OCI-LY1 (cell line): Measurements from ENCODE around the gene FBXL17.

Experiments
- H2AFZ ChIP-seq: fragments of 200-600 bp; sonication (generic), shearing (Covaris generic); 2 replicates; pipeline ENCODE4 v1.6.0; 2014; ENCODE audit warnings: antibody characterized with exemption, mild to moderate bottlenecking, low read length
- H3F3A ChIP-seq: fragments of 200-600 bp; sonication (generic), shearing (Covaris generic); 2 replicates; pipeline ENCODE4 v1.6.0; 2014; ENCODE audit warnings: mild to moderate bottlenecking, antibody characterized with exemption, low read length, moderate library complexity; ENCODE audit not compliant: insufficient read depth
- H3K27ac ChIP-seq: fragments of 200-600 bp; sonication (generic); 2 replicates; pipeline ENCODE4 v1.5.1; 2014; ENCODE audit warnings: low read length, mixed run types, mild to moderate bottlenecking, low read depth; ENCODE audit not compliant: poor library complexity, severe bottlenecking
- H3K27me3 ChIP-seq: fragments of 200-600 bp; sonication (generic); 2 replicates; pipeline ENCODE4 v1.6.0; 2014; ENCODE audit warnings: antibody characterized with exemption, mild to moderate bottlenecking, low read length, moderate library complexity; ENCODE audit not compliant: insufficient read depth
- H3K36me3 ChIP-seq: fragments of 200-600 bp; sonication (generic); 2 replicates; pipeline ENCODE4 v1.6.1; 2014; ENCODE audit warnings: mild to moderate bottlenecking, antibody characterized with exemption, low read length, moderate library complexity, mixed read lengths; ENCODE audit not compliant: insufficient read depth
- H3K4me1 ChIP-seq: fragments of 200-600 bp; sonication (generic); 2 replicates; pipeline ENCODE4 v1.5.1; 2014; ENCODE audit warnings: mild to moderate bottlenecking, low read length, moderate library complexity; ENCODE audit not compliant: insufficient read depth, severe bottlenecking
- H3K4me2 ChIP-seq: fragments of 200-600 bp; sonication (generic), shearing (Covaris generic); 2 replicates; pipeline ENCODE4 v1.6.1; 2014; ENCODE audit warnings: low read length
- H3K4me3 ChIP-seq: fragments of 200-600 bp; sonication (generic); 2 replicates; pipeline ENCODE4 v1.5.1; 2014; ENCODE audit warnings: low read length, low read depth, mild to moderate bottlenecking, mixed read lengths; ENCODE audit not compliant: poor library complexity, severe bottlenecking
- H3K79me2 ChIP-seq: fragments of 200-600 bp; shearing (Covaris generic); 2 replicates; pipeline ENCODE4 v1.6.1; 2016; ENCODE audit warnings: mixed run types, low read length, mixed read lengths; ENCODE audit not compliant: insufficient read depth
- H3K9ac ChIP-seq: fragments of 200-600 bp; sonication (generic), shearing (Covaris generic); 2 replicates; pipeline ENCODE4 v1.6.1; 2014; ENCODE audit warnings: mild to moderate bottlenecking, low read length, mixed read lengths
- H3K9me2 ChIP-seq: fragments of 200-600 bp; sonication (generic), shearing (Covaris generic); 2 replicates; pipeline ENCODE4 v1.6.1; 2014; ENCODE audit warnings: low read depth, mild to moderate bottlenecking, low read length, mixed read lengths
- H3K9me3 ChIP-seq: fragments of 200-600 bp; shearing (Covaris generic); 2 replicates; pipeline ENCODE4 v1.6.1; 2014; ENCODE audit warnings: low read length, mixed read lengths
- H4K20me1 ChIP-seq: fragments of 200-600 bp; sonication (generic), shearing (Covaris generic); 2 replicates; pipeline ENCODE4 v1.6.0; 2016; ENCODE audit warnings: mild to moderate bottlenecking, low read length; ENCODE audit not compliant: insufficient read depth
- EZH2 ChIP-seq: fragments of 200-600 bp; sonication (generic), shearing (Covaris generic); IDR thresholded peaks from 2 replicates; pipeline ENCODE4 v1.8.0; 2017; ENCODE audit warnings: borderline replicate concordance, mixed run types, mild to moderate bottlenecking, antibody characterized with exemption, low read length, moderate library complexity, mixed read lengths
- TF ChIP-seq, protein P1 (sequence below): fragments of 200-600 bp; sonication (generic), shearing (Covaris generic); IDR thresholded peaks from 2 replicates; pipeline ENCODE4 v1.5.1; 2017; ENCODE audit warnings: mild to moderate bottlenecking, antibody characterized with exemption, low read length, moderate library complexity, mixed read lengths

FBXL17 gene

DNA sequence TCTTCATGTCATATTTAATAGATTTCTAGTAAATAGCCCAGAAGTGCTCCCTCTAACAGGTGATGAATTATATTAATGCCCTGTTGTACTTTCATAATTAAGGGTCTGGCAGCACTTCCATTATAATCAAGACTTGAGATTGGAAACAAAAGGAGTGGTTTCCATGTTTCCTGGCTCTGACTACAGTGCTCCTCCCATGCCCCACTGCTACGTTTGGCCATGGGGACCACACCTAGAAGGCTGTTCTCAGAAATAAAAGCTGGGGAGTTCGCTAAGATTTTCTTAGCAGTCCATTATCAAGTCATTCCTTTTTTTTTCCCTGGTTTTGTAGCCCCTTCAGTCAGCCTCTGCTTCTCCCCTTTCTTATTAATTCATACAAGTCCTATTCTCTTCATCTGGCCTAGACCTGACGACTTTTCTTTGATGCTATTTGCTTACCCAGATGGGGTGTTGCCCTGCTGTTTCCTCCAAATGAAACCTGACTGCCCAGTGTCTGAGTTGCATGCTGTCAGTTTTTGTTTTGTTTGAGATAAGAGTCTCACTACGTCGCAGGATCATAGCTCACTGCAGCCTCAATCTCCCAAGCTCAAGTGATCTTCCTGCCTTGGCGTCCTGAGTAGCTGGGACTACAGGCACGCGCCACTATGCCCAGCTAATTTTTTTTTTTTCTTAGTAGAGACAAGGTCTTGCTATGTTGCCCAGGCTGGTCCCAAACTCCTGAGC is 399.0 kb downstream of the FBXL17 start:
- H3K9me2 ChIP-seq = no peaks in the 10 kb centered on the region
- no peaks in the 10 kb centered on the region for H3K9me3 ChIP-seq
- H2AFZ ChIP-seq = no peak overlapping the region
- H3K27me3 ChIP-seq = no peaks in the 10 kb centered on the region
- no peaks in the 10 kb centered on the region for H4K20me1 ChIP-seq
- no peak overlapping the region for H3K27ac ChIP-seq
- H3K9ac ChIP-seq = no peak overlapping the region
- H3K4me3 ChIP-seq = no peak overlapping the region
- no peaks in the 10 kb centered on the region; the same call in 1 of the 2 replicates for H3F3A ChIP-seq
- H3K4me1 ChIP-seq = no peaks in the 10 kb centered on the region
- H3K36me3 ChIP-seq = no peaks in the 10 kb centered on the region
- H3K4me2 ChIP-seq = no peak overlapping the region
- no peak for TF ChIP-seq EZH2
- TF ChIP-seq, protein P1, sequence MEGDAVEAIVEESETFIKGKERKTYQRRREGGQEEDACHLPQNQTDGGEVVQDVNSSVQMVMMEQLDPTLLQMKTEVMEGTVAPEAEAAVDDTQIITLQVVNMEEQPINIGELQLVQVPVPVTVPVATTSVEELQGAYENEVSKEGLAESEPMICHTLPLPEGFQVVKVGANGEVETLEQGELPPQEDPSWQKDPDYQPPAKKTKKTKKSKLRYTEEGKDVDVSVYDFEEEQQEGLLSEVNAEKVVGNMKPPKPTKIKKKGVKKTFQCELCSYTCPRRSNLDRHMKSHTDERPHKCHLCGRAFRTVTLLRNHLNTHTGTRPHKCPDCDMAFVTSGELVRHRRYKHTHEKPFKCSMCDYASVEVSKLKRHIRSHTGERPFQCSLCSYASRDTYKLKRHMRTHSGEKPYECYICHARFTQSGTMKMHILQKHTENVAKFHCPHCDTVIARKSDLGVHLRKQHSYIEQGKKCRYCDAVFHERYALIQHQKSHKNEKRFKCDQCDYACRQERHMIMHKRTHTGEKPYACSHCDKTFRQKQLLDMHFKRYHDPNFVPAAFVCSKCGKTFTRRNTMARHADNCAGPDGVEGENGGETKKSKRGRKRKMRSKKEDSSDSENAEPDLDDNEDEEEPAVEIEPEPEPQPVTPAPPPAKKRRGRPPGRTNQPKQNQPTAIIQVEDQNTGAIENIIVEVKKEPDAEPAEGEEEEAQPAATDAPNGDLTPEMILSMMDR = no peak
- no peaks in the 10 kb centered on the region for H3K79me2 ChIP-seq

DNA sequence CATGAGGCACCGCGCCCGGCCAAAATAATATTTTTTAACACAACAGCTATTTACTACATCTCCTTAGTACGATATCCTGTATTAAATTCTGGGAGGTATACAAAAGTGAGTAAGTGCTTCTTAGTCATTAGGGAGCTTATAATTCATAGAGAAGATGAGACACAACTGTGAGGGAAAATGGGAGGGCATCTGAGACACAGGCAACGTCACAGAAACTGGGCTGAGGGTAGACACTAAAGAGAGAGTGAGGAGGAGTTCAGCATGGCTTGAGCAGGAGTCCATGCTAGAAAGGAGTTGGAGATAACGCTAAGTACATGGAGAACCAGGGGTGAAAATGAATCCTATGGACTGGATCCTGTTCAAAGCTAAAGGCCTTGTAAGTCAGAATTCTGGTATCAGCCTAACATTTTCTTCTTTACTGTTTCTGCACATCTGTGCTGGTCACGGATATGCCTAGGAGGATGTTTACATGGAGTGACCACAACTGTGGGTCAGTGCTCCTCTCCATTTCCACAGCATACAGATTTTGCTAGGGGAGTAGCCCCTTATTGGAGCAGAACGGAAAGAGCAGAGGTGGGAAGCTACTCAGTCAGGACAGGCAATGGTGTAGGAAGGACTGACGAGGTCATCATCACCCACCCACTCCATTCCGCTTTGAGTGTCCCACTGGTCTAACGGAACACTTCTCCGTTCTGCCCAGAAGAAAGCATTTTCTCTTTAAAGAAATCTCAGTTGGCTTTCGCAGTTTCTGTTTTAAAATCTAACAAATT is 400.8 kb downstream of the FBXL17 start:
- Histone ChIP-seq H3K36me3 (no peaks in the 10 kb centered on the region), H4K20me1 (no peaks in the 10 kb centered on the region), H3K4me2 (no peak overlapping the region)

DNA sequence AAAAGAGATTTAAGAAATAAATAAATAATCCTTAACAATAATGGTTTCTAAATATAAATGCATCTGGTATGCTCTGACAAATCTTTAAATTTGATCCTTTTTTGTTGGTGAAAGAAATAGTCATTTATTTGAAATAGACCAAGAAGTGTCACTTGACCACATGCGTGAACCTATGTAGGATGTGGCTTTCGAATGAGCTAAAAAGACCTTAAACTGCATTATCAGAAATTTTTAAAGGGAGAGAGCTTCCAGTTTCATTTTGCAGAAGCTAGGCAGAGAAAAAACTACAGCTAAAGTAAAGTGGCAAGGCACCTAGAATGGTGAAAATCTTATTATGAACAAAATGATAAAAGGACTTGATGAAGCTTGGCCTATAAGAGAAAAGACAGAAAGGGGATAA is 402.0 kb downstream of the FBXL17 start:
- no peak for TF ChIP-seq EZH2
- TF ChIP-seq, protein P1 = no peak

More for the DNA sequence above, 400.8 kb downstream of the FBXL17 start:
- H3K79me2 ChIP-seq = no peaks in the 10 kb centered on the region
- no peaks in the 10 kb centered on the region for H3K4me1 ChIP-seq
- no peaks in the 10 kb centered on the region for H3F3A ChIP-seq
- no peaks in the 10 kb centered on the region for H3K27me3 ChIP-seq
- TF ChIP-seq, protein P1 = no peak
- no peak for TF ChIP-seq EZH2
- H3K9ac ChIP-seq = no peak overlapping the region
- H3K4me3 ChIP-seq = no peak overlapping the region
- H3K27ac ChIP-seq = no peak overlapping the region
- no peaks in the 10 kb centered on the region for H3K9me3 ChIP-seq
- H3K9me2 ChIP-seq = no peaks in the 10 kb centered on the region
- no peak overlapping the region for H2AFZ ChIP-seq

More for the DNA sequence above, 402.0 kb downstream of the FBXL17 start:
- Histone ChIP-seq H3K27ac (no peak overlapping the region), H3K4me2 (no peak overlapping the region), H3K4me3 (no peak overlapping the region), H3K4me1 (no peaks in the 10 kb centered on the region), H2AFZ (no peak overlapping the region), H3K9me3 (no peaks in the 10 kb centered on the region), H3K27me3 (no peaks in the 10 kb centered on the region), H3K79me2 (no peaks in the 10 kb centered on the region), H4K20me1 (no peaks in the 10 kb centered on the region), H3K36me3 (no peaks in the 10 kb centered on the region), H3F3A (no peaks in the 10 kb centered on the region), H3K9ac (no peak overlapping the region), H3K9me2 (no peaks in the 10 kb centered on the region)
